Measurements from ENCODE around the gene CLIC4. TPM values are rescaled to one million over a fixed set of nuclear protein-coding genes. Genes with fewer than 3 reads are reported as not detected.
A peak's percentile ranks its signal among the peaks of the same experiment; 100 is the strongest.

CLIC4 gene
- total RNA-seq, 1 experiment from 2014 or later: 230 TPM

DNA sequence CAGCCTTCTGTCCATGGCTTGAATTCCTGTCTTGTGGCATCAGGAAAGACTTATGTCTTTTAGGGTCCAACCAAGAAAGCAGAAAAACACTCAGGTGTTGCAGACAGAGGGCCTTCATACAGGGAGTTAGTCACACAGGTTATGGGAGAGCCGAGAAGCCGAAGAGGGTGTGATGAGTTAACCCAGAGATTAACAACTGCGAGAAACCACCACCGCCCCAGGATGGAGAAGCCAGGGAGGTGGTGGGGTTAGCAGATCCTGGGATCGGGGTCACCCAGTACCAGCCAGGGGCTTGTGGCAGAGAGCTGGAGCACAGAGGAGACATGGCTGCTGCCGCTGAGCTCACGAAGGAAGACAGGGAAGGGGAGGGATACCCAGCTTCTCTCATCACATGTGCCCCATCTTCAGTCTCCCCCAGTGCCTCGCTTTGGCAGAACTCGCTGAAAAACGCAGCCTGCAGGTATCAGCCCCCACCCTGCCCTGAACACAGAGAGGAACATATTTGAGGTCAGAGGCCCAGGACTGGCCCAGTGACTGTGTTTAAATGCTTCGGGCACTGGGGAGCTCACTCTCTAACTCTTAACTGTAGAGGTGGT, 126.2 kb downstream of the CLIC4 start:
- no peak overlapping the region for H3K14ac ChIP-seq (ENCODE audit: insufficient read depth, low read length)
- no peak overlapping the region for H4K5ac ChIP-seq (ENCODE audit: insufficient read length, low read depth, low read length)
- H3K4ac ChIP-seq (ENCODE audit: low read depth, low read length): no peak overlapping the region
- H3K56ac ChIP-seq (ENCODE audit: insufficient read length, low read depth, low read length): no peak overlapping the region
- H3K4me1 ChIP-seq (ENCODE audit: insufficient read depth, low read length): no peaks in the 10 kb centered on the region
- WGBS (ENCODE audit: extremely low coverage, insufficient read length, low lambda C conversion rate): no CpG with 5 or more reads among the region's 11 CpGs
- no peak overlapping the region for H2BK5ac ChIP-seq (ENCODE audit: insufficient read length, low read length)
- no peaks in the 10 kb centered on the region for H3K9me3 ChIP-seq (ENCODE audit: control insufficient read depth, low read depth, low read length)
- H3K27me3 Mint-ChIP-seq (ENCODE audit: low read depth): peaks cover 4% of the 10 kb centered on the region
- H3K23me2 ChIP-seq (ENCODE audit: insufficient read length, low read depth, low read length, poor library complexity, severe bottlenecking): no peaks in the 10 kb centered on the region
- no peak overlapping the region for H2AK5ac ChIP-seq (ENCODE audit: insufficient read length, low read length)
- no peaks in the 10 kb centered on the region for H3K79me1 ChIP-seq (ENCODE audit: insufficient read depth, low read depth, low read length, poor library complexity, severe bottlenecking)
- H4K8ac ChIP-seq (replicated peaks; ENCODE audit: insufficient read length, low read depth, low read length): no peak overlapping the region
- no peak overlapping the region for H3K23ac ChIP-seq (ENCODE audit: insufficient read length, low read depth, low read length)
- H4K20me1 ChIP-seq (ENCODE audit: control insufficient read depth, insufficient read depth, insufficient read length): no peaks in the 10 kb centered on the region
- H3K4me1 Mint-ChIP-seq: peaks cover 9 to 11% of the 10 kb centered on the region in 2 experiments
- H3K9me3 Mint-ChIP-seq: no peaks in the 10 kb centered on the region
- no peak overlapping the region for H2BK120ac ChIP-seq (ENCODE audit: low read depth, low read length, poor library complexity, severe bottlenecking)
- H3K79me2 ChIP-seq (ENCODE audit: insufficient read depth, low read length): no peaks in the 10 kb centered on the region
- H3K36me3 Mint-ChIP-seq (ENCODE audit: insufficient read depth in 1 of 3, low read depth in 3 of 3): no peaks in the 10 kb centered on the region
- H3T11ph ChIP-seq (ENCODE audit: low read length): no peak overlapping the region
- H3K9ac ChIP-seq (ENCODE audit: extremely low read depth, insufficient read length, low read length): no peak overlapping the region
- no peak overlapping the region for H3K4me2 ChIP-seq (ENCODE audit: insufficient read depth, insufficient read length, low read length)
- H2BK15ac ChIP-seq (ENCODE audit: low read depth, low read length): no peak overlapping the region
- no peak for DNase-seq
- TF ChIP-seq, protein P1, sequence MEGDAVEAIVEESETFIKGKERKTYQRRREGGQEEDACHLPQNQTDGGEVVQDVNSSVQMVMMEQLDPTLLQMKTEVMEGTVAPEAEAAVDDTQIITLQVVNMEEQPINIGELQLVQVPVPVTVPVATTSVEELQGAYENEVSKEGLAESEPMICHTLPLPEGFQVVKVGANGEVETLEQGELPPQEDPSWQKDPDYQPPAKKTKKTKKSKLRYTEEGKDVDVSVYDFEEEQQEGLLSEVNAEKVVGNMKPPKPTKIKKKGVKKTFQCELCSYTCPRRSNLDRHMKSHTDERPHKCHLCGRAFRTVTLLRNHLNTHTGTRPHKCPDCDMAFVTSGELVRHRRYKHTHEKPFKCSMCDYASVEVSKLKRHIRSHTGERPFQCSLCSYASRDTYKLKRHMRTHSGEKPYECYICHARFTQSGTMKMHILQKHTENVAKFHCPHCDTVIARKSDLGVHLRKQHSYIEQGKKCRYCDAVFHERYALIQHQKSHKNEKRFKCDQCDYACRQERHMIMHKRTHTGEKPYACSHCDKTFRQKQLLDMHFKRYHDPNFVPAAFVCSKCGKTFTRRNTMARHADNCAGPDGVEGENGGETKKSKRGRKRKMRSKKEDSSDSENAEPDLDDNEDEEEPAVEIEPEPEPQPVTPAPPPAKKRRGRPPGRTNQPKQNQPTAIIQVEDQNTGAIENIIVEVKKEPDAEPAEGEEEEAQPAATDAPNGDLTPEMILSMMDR (conservative IDR thresholded peaks at IDR 0.05): no peak
- peak overlapping the region in 1 of 3 experiments; percentile 59; a peak in 2 of 7 replicates for H3K27ac Mint-ChIP-seq
- no peak overlapping the region for H2BK20ac ChIP-seq (ENCODE audit: low read depth, low read length, poor library complexity, severe bottlenecking)
- no peak overlapping the region for H3K4me3 Mint-ChIP-seq
- H3K27me3 ChIP-seq (ENCODE audit: insufficient read depth, low read length): no peaks in the 10 kb centered on the region
- H4K91ac ChIP-seq (ENCODE audit: insufficient read length, low read depth, low read length): no peak overlapping the region
- H3K18ac ChIP-seq (ENCODE audit: insufficient read length, low read depth, low read length): no peak overlapping the region
- H3K27ac ChIP-seq (ENCODE audit: insufficient read length, low read depth, low read length): no peak overlapping the region
- H2BK12ac ChIP-seq (ENCODE audit: insufficient read length, low read depth, low read length): no peak overlapping the region
- H2AFZ ChIP-seq (ENCODE audit: low read length): no peak overlapping the region

All from H9 (cell line).